ENCODE measurements around the gene AFF2.

Gene AFF2

GRCh38 chrX:148537556-148538182 is 37.3 kb downstream of the AFF2 start:
- DNase-seq: no peak

GRCh38 chrX:148538582-148538981 is 38.2 kb downstream of the AFF2 start:
- DNase-seq: no peak

GRCh38 chrX:148540114-148540513 is 39.7 kb downstream of the AFF2 start:
- no peak for DNase-seq

- no peak for DNase-seq
Observed at GRCh38 chrX:148540671-148541583, 40.5 kb downstream of the AFF2 start.

GRCh38 chrX:148541584-148541940 is 41.1 kb downstream of the AFF2 start:
- DNase-seq: no peak

GRCh38 chrX:148542481-148543255 is 42.3 kb downstream of the AFF2 start:
- no peak for DNase-seq

- no peak for DNase-seq
Observed at GRCh38 chrX:148552775-148553174, 52.4 kb downstream of the AFF2 start.

GRCh38 chrX:148555101-148555500 is 54.7 kb downstream of the AFF2 start:
- no peak for DNase-seq

GRCh38 chrX:148555571-148556243 is 55.3 kb downstream of the AFF2 start:
- no peak for DNase-seq

GRCh38 chrX:148556498-148556897 is 56.1 kb downstream of the AFF2 start:
- DNase-seq: no peak

GRCh38 chrX:148562846-148563245 is 62.4 kb downstream of the AFF2 start:
- no peak for DNase-seq

- no peak for DNase-seq
Observed at GRCh38 chrX:148567229-148567628, 66.8 kb downstream of the AFF2 start.

GRCh38 chrX:148567779-148568178 is 67.4 kb downstream of the AFF2 start:
- no peak for DNase-seq

- no peak for DNase-seq
Observed at GRCh38 chrX:148568763-148569162, 68.3 kb downstream of the AFF2 start.

GRCh38 chrX:148572337-148572736 is 71.9 kb downstream of the AFF2 start:
- no peak for DNase-seq

GRCh38 chrX:148573119-148573518 is 72.7 kb downstream of the AFF2 start:
- no peak for DNase-seq

GRCh38 chrX:148574237-148574973 is 74.0 kb downstream of the AFF2 start:
- DNase-seq: no peak

GRCh38 chrX:148576396-148576795 is 76.0 kb downstream of the AFF2 start:
- DNase-seq: no peak

GRCh38 chrX:148577741-148578140 is 77.3 kb downstream of the AFF2 start:
- no peak for DNase-seq

GRCh38 chrX:148580016-148580415 is 79.6 kb downstream of the AFF2 start:
- no peak for DNase-seq

GRCh38 chrX:148582353-148582752 is 81.9 kb downstream of the AFF2 start:
- no peak for DNase-seq

- DNase-seq: no peak
Observed at GRCh38 chrX:148588649-148589310, 88.4 kb downstream of the AFF2 start.

All from NCI-H187 treated with DMSO at 0.1 percent for 48 hours (cell line).